HEK293 (cell line): ENCODE results near the gene DNMT3A.

Source experiments
- CTCF ChIP-seq: fragments of 450-650 bp; formaldehyde crosslinking; IDR thresholded peaks from 2 replicates; pipeline ENCODE4 v1.5.1; 2016; ENCODE audit warnings: missing biosample characterization, missing genetic modification characterization
- HOXA7 ChIP-seq: sonication (generic); formaldehyde crosslinking; IDR thresholded peaks from 2 replicates; pipeline ENCODE4 v1.8.1; 2022; ENCODE audit warnings: missing genetic modification reagents, borderline replicate concordance
- YY1 ChIP-seq: fragments of 450-650 bp; formaldehyde crosslinking; IDR thresholded peaks from 2 replicates; pipeline ENCODE4 v1.5.1; 2018; ENCODE audit warnings: missing biosample characterization, missing genetic modification characterization
- ZNF138 ChIP-seq: fragments of 450-650 bp; formaldehyde crosslinking; IDR thresholded peaks from 2 replicates; pipeline ENCODE4 v1.5.1; 2016; ENCODE audit warnings: missing biosample characterization, missing genetic modification characterization, borderline replicate concordance
- ZNF174 ChIP-seq: fragments of 450-650 bp; formaldehyde crosslinking; IDR thresholded peaks from 2 replicates; pipeline ENCODE4 v1.5.0; 2017; ENCODE audit warnings: missing biosample characterization, mild to moderate bottlenecking, missing genetic modification characterization
- ZNF510 ChIP-seq: fragments of 450-650 bp; formaldehyde crosslinking; IDR thresholded peaks from 2 replicates; pipeline ENCODE4 v1.5.1; 2018; ENCODE audit warnings: mild to moderate bottlenecking, missing genetic modification characterization, missing biosample characterization; ENCODE audit not compliant: insufficient replicate concordance
- ZNF548 ChIP-seq: fragments of 450-650 bp; formaldehyde crosslinking; IDR thresholded peaks from 2 replicates; pipeline ENCODE4 v1.5.1; 2016; ENCODE audit warnings: missing biosample characterization, missing genetic modification characterization
- TF ChIP-seq, protein P1 (sequence below): fragments of 450-650 bp; formaldehyde crosslinking; IDR thresholded peaks from 2 replicates; pipeline ENCODE4 v1.5.1; 2016; ENCODE audit warnings: missing biosample characterization, missing genetic modification characterization

GRCh38 chr2:25389161-25389560 is 47.4 kb upstream of the DNMT3A start:
- no peak for TF ChIP-seq YY1 (tag by site-specific recombination)
- TF ChIP-seq ZNF138, result no peak
- TF ChIP-seq ZNF510 (tag by site-specific recombination), result no peak
- TF ChIP-seq, protein P1, sequence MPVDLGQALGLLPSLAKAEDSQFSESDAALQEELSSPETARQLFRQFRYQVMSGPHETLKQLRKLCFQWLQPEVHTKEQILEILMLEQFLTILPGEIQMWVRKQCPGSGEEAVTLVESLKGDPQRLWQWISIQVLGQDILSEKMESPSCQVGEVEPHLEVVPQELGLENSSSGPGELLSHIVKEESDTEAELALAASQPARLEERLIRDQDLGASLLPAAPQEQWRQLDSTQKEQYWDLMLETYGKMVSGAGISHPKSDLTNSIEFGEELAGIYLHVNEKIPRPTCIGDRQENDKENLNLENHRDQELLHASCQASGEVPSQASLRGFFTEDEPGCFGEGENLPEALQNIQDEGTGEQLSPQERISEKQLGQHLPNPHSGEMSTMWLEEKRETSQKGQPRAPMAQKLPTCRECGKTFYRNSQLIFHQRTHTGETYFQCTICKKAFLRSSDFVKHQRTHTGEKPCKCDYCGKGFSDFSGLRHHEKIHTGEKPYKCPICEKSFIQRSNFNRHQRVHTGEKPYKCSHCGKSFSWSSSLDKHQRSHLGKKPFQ, result no peak
- no peak for TF ChIP-seq HOXA7 (CRISPR knock-in tag)
- TF ChIP-seq ZNF548, result no peak
- no peak for TF ChIP-seq ZNF174
- TF ChIP-seq CTCF (tag by site-specific recombination), result no peak
